Urinary bladder (tissue), 4 donors: ENCODE measurements around the gene TNXB. TPM values are rescaled to one million over a fixed set of nuclear protein-coding genes. Genes with fewer than 3 reads are reported as not detected.

Experiments used
- DNase-seq: peaks from one replicate; pipeline ENCODE4 v3.0.0-alpha.2; 2015; ENCODE audit errors: extremely low spot score
- H3K27ac ChIP-seq: one replicate; pipeline ENCODE4 v1.5.1; 2013; ENCODE audit warnings: low read depth, mild to moderate bottlenecking, moderate library complexity
- H3K36me3 ChIP-seq: one replicate; pipeline ENCODE4 v1.6.1; 2013; ENCODE audit warnings: mild to moderate bottlenecking, moderate library complexity; ENCODE audit not compliant: insufficient read depth
- H3K4me1 ChIP-seq: one replicate; pipeline ENCODE4 v1.6.1; 2013; ENCODE audit warnings: mild to moderate bottlenecking, moderate library complexity; ENCODE audit not compliant: insufficient read depth
- H3K4me3 ChIP-seq: one replicate; pipeline ENCODE4 v1.5.1; 2013; ENCODE audit warnings: low read depth, low read length
- WGBS: extraction: QIAGEN DNeasy Blood & Tissue Kit; methylation state at CpG from one replicate; pipeline ENCODE4 v1.1.7; 2013; 5-methylcytosine and 5-hydroxymethylcytosine counted together
- polyA plus RNA-seq: library from polyadenylated mRNA; stranded (reverse); fragments of 200-250 nt; gene quantifications from one replicate; pipeline ENCODE4 v1.2.3, GENCODE V29; 2013
- total RNA-seq: library from RNA; depleted of rRNA; stranded (reverse); fragments of >200 nt; gene quantifications from one replicate; pipeline ENCODE4 v1.2.3, GENCODE V29; 2014
- donor health status: healthy with polysubstance abuse.
- donor health status: healthy.

TNXB gene
- total and polyA plus RNA-seq, 2 donors: 93.5 to 171 TPM

DNA sequence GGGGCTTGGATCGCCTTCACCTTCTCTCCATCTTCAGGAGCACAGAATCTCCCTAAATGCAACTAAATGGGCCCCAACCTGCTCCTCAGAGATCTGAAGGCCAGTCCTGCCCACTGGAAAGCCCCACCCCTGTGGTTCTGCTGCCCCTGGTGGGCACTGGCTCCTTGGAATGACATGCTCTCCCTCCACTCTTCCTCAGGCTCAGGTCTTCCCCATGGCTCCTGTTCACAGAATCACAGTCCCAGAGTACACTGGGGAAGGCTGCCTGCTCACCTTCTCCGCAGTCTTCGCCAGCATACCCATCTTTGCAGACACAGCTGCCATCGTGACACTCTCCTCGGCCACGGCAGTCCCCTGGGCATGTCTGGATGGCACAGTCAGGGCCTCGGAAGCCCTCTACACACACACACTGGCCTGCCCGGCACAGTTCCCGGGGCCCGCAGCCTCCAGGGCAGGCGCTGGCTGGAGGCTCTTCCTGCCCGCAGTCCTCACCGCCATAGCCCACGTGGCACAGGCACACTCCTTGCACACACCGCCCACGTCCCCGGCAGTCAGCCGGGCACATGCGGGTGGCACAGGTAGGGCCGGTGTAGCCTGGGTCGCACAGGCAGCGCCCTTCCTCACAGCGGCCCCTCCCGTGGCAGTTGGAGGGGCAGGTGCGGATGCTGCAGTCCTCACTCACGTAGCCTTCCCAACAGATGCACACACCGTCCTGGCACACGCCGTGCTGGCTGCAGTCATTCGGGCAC lies 13.6 kb downstream of the TNXB start:
- DNase-seq: no peak

GRCh38 chr6:32092760-32093497 lies 16.2 kb downstream of the TNXB start:
- WGBS: 19% methylated on average over 8 of the region's 8 CpGs
- Histone ChIP-seq H3K4me1 (no peaks in the 10 kb centered on the region), H3K36me3 (no peaks in the 10 kb centered on the region), H3K27ac (no peak overlapping the region), H3K4me3 (no peak overlapping the region)
- peak; percentile 37 for DNase-seq

More for the DNA sequence above, 13.6 kb downstream of the TNXB start:
- no peaks in the 10 kb centered on the region for H3K4me1 ChIP-seq
- H3K27ac ChIP-seq: no peak overlapping the region
- no peaks in the 10 kb centered on the region for H3K36me3 ChIP-seq
- 85% methylated on average over 30 of the region's 30 CpGs for WGBS
- H3K4me3 ChIP-seq: no peak overlapping the region

DNA sequence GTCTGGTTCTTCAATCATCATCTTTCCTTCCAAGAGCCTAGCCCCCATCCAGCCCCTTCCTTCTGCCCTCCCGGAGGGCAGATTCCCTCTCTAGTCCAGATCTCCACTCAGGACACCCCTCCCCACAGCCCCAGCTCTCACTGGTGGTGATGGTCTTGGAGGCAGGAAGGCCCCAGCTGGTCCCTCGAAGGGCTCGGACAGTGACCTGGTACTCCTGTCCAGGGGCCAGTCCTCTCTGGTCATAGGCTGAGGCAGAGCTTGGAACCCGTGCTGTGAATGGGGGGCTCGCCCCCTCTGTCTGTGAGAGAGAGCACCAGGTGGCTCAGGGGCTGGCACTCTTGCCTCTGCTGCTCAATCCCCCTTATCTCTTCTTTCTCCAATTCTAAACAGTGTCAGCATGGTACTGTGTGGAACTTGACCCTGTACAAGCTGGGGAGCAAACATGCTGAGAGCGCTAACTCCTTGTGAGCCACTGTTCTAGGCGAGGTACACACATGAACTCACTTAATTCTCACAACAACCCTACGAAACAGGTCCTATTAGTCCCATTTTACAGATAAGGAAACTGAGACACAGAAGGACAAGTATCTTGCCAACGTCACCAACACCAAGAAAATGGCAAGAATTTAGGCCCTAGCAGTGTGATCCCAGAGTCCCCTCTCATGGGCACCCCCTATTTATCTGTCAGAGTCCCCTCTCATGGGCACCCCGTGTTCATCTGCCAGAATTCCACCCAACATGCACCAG lies 19.9 kb downstream of the TNXB start:
- Histone ChIP-seq H3K27ac (no peak overlapping the region), H3K4me3 (no peak overlapping the region), H3K4me1 (no peaks in the 10 kb centered on the region), H3K36me3 (no peaks in the 10 kb centered on the region)
- 86% methylated on average over 10 of the region's 10 CpGs for WGBS
- no peak for DNase-seq

DNA sequence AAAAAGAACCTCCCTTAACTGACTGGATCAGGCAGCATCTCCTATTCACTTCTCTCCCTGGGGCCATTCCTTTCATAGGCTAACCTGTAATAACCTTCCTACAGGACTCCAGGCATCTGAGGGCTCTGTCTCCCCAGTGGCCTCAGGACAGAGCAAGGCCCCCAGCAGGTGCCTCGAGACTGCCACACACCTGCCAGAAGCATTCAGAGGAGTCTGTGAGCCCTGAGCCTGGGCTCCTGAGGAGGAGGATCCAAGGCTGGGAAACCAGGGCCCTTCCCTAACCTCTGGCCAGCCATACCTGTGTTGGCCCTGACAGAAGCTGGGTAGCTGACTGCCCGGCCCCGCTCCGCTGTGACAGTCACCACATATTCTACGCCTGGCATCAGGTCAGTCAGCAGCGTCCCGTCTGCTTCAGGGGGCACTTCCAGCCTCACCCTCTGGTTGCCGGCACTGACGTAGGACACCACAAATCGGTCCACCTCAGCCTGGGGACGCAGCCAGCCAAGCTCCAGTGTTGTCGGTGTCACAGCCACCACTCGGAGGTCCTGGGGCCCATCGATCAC lies 20.6 kb downstream of the TNXB start:
- 94% methylated on average over 14 of the region's 14 CpGs for whole genome bisulfite sequencing
- H3K27ac ChIP-seq: no peak overlapping the region
- no peak overlapping the region for H3K4me3 ChIP-seq
- no peaks in the 10 kb centered on the region for H3K4me1 ChIP-seq
- no peaks in the 10 kb centered on the region for H3K36me3 ChIP-seq
- no peak for DNase-seq

GRCh38 chr6:32087574-32088486 lies 21.3 kb downstream of the TNXB start:
- WGBS: 16% methylated on average over 50 of the region's 50 CpGs
- H3K4me3 ChIP-seq: peak overlapping the region; percentile 10
- no peaks in the 10 kb centered on the region for H3K4me1 ChIP-seq
- no peak for DNase-seq
- no peaks in the 10 kb centered on the region for H3K36me3 ChIP-seq
- H3K27ac ChIP-seq: peak overlapping the region; percentile 63

- Histone ChIP-seq H3K36me3 (no peaks in the 10 kb centered on the region), H3K4me3 (peak overlapping the region; percentile 10), H3K27ac (no peak overlapping the region), H3K4me1 (no peaks in the 10 kb centered on the region)
- DNase-seq: no peak
- 31% methylated on average over 45 of the region's 45 CpGs for WGBS
Measured at GRCh38 chr6:32086661-32087573, 22.2 kb downstream of the TNXB start.

GRCh38 chr6:32085759-32086459 lies 23.2 kb downstream of the TNXB start:
- Histone ChIP-seq H3K4me1 (no peaks in the 10 kb centered on the region), H3K27ac (no peak overlapping the region)
- 87% methylated on average over 17 of the region's 17 CpGs for WGBS

DNA sequence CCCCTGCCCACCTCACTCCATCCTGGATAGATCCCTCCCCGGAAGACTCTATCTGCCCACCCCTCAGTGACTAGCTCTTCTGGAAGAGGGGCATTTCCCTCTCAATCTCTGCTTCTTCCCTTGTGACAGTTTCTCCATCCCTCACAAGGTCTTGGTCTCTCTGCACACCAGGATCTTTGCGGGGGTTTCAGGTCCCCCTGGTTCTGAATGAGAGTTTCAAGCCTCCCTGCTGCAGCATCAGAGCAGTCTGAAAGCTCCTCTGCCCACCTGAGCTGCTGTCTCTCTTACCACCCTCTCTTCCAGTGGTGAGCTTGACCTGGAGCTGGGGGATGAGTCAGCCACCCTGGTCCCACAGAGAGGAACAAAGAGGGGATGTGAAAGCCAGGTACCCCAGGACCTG lies 24.4 kb downstream of the TNXB start:
- no peak overlapping the region for H3K4me3 ChIP-seq
- no peaks in the 10 kb centered on the region for H3K4me1 ChIP-seq
- H3K27ac ChIP-seq: no peak overlapping the region
- no peaks in the 10 kb centered on the region for H3K36me3 ChIP-seq
- WGBS: 98% methylated on average over 2 of the region's 2 CpGs
- no peak for DNase-seq

More at GRCh38 chr6:32085759-32086459, 23.2 kb downstream of the TNXB start:
- Histone ChIP-seq H3K4me3 (no peak overlapping the region), H3K36me3 (no peaks in the 10 kb centered on the region)
- no peak for DNase-seq

- WGBS: 94% methylated on average over 22 of the region's 22 CpGs
- DNase-seq: no peak
- no peaks in the 10 kb centered on the region for H3K36me3 ChIP-seq
- no peak overlapping the region for H3K4me3 ChIP-seq
- no peak overlapping the region for H3K27ac ChIP-seq
- no peaks in the 10 kb centered on the region for H3K4me1 ChIP-seq
Measured at GRCh38 chr6:32083812-32084768, 25.0 kb downstream of the TNXB start.

DNA sequence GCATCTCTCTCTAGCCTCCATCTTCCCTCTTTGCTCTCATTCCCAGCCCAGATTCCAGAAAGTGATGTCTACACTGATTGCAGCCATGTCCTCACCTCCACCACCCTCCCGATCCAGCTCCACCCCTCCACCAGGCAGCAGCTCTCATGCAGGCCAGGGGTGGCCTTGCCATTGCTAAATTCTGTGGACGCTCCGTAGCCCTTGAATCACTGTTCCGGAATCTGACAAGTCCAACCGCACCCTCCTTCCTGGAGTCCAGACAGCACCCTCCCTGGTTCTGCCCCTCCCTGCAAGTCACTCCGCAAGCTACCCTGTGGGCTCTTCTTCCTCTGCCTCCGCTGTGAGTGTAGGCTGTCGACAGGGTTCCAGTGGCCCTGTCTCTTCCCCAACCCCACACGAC lies 26.2 kb downstream of the TNXB start:
- Histone ChIP-seq H3K4me3 (no peak overlapping the region), H3K4me1 (no peaks in the 10 kb centered on the region), H3K27ac (no peak overlapping the region), H3K36me3 (no peaks in the 10 kb centered on the region)
- WGBS: 69% methylated on average over 9 of the region's 9 CpGs
- no peak for DNase-seq

DNA sequence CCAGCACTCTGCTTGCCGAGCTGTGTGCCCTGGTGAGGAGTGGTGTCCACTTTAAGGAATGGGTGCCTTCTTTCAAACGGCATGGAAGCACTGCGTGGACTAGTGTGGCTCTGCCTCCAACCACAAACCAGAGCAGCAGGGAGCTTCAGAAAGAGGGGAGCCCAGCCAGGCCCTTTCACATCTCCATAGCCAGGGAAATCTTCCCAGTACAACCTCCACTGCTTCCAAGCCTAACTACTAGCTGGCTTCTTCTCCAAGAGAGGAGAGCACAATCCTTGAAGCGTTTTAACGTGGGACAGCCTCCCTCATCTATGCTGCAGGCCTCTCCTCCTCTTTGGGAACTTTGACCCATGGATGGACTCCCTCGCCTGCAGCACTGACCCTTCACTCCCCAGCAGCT lies 26.7 kb downstream of the TNXB start:
- Histone ChIP-seq H3K4me3 (no peak overlapping the region), H3K36me3 (no peaks in the 10 kb centered on the region), H3K4me1 (no peaks in the 10 kb centered on the region), H3K27ac (no peak overlapping the region)
- no peak for DNase-seq
- 56% methylated on average over 6 of the region's 6 CpGs for whole genome bisulfite sequencing
